ENCODE measurements around the gene ACSS3.

The ACSS3 gene

GRCh38 chr12:81120961-81121360, 43.1 kb downstream of the ACSS3 start:
- Histone ChIP-seq H3K27ac (ENCODE audit: poor library complexity, severe bottlenecking) (no peak overlapping the region), H3K9me3 (ENCODE audit: severe bottlenecking) (no peaks in the 10 kb centered on the region), H3K27me3 (ENCODE audit: insufficient read depth, poor library complexity, severe bottlenecking) (no peaks in the 10 kb centered on the region), H3K4me1 (ENCODE audit: insufficient read depth, poor library complexity, severe bottlenecking) (no peaks in the 10 kb centered on the region), H3K36me3 (ENCODE audit: low read depth) (no peaks in the 10 kb centered on the region), H3K4me3 (ENCODE audit: severe bottlenecking) (no peak overlapping the region)
- no peak for TF ChIP-seq CTCF (IDR thresholded peaks at IDR 0.05; ENCODE audit: poor library complexity, severe bottlenecking)
- ATAC-seq (ENCODE audit: low read depth) = no peak
- no peak for DNase-seq (ENCODE audit: low spot score)

DNA sequence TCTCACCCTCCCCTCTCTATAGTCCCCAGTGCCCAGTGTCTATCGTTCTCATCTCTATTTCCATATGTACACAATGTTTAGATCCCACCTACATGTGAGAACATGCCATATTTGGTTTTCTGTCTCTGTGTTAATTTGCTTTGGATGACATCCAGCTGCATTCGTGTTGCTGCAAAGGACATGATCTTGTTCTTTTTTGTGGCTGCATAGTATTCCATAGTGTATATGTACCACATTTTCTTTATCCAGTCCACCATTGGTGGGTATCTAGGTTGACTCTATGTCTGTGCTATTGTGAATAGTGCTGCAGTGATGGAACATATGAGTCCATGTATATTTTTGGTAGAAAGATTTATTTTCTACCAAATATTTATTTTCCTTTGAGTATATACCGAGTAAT, 45.7 kb downstream of the ACSS3 start:
- Histone ChIP-seq H3K9me3 (ENCODE audit: severe bottlenecking) (no peaks in the 10 kb centered on the region), H3K27me3 (ENCODE audit: insufficient read depth, poor library complexity, severe bottlenecking) (no peaks in the 10 kb centered on the region), H3K4me1 (ENCODE audit: insufficient read depth, poor library complexity, severe bottlenecking) (no peaks in the 10 kb centered on the region), H3K27ac (ENCODE audit: poor library complexity, severe bottlenecking) (no peak overlapping the region), H3K36me3 (ENCODE audit: low read depth) (no peaks in the 10 kb centered on the region), H3K4me3 (ENCODE audit: severe bottlenecking) (no peak overlapping the region)
- ATAC-seq (ENCODE audit: low read depth) (no peak), DNase-seq (ENCODE audit: low spot score) (no peak)
- TF ChIP-seq CTCF (IDR thresholded peaks at IDR 0.05; ENCODE audit: poor library complexity, severe bottlenecking) = no peak

GRCh38 chr12:81125691-81126090, 47.8 kb downstream of the ACSS3 start:
- Histone ChIP-seq H3K4me3 (ENCODE audit: severe bottlenecking) (no peak overlapping the region), H3K36me3 (ENCODE audit: low read depth) (no peaks in the 10 kb centered on the region), H3K4me1 (ENCODE audit: insufficient read depth, poor library complexity, severe bottlenecking) (no peaks in the 10 kb centered on the region), H3K27me3 (ENCODE audit: insufficient read depth, poor library complexity, severe bottlenecking) (no peaks in the 10 kb centered on the region), H3K9me3 (ENCODE audit: severe bottlenecking) (no peaks in the 10 kb centered on the region), H3K27ac (ENCODE audit: poor library complexity, severe bottlenecking) (no peak overlapping the region)
- TF ChIP-seq CTCF (IDR thresholded peaks at IDR 0.05; ENCODE audit: poor library complexity, severe bottlenecking) = no peak
- DNase-seq (ENCODE audit: low spot score) (no peak), ATAC-seq (ENCODE audit: low read depth) (no peak)

GRCh38 chr12:81128930-81129554, 51.2 kb downstream of the ACSS3 start:
- Histone ChIP-seq H3K4me1 (ENCODE audit: insufficient read depth, poor library complexity, severe bottlenecking) (no peaks in the 10 kb centered on the region), H3K4me3 (ENCODE audit: severe bottlenecking) (no peak overlapping the region), H3K27me3 (ENCODE audit: insufficient read depth, poor library complexity, severe bottlenecking) (no peaks in the 10 kb centered on the region), H3K27ac (ENCODE audit: poor library complexity, severe bottlenecking) (no peak overlapping the region), H3K9me3 (ENCODE audit: severe bottlenecking) (no peaks in the 10 kb centered on the region), H3K36me3 (ENCODE audit: low read depth) (no peaks in the 10 kb centered on the region)
- peak; percentile 83 for TF ChIP-seq CTCF (IDR thresholded peaks at IDR 0.05; ENCODE audit: poor library complexity, severe bottlenecking)
- ATAC-seq (ENCODE audit: low read depth) (peak; percentile 60; the same call in 1 of the 3 replicates), DNase-seq (ENCODE audit: low spot score) (no peak)

DNA sequence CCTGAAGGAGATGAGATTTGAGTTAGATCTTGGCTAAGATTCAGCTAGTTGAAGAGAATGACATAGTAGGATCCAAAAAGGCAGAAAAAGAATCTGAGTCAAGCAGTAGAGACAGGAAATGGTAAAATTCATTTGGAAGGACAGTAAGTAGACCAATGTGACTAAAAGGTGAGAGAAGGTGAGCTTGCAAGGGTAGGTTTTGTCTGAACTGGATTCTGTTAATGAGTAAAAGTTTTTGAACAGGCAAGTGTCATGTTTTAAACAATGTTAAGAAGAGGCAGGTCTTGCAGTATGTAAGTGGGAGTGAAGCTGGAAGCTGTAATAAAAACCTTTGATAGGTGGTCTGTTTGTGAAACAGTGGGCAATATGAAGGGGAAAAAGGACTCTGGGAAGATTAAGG, 58.6 kb downstream of the ACSS3 start:
- Histone ChIP-seq H3K4me3 (ENCODE audit: severe bottlenecking) (no peak overlapping the region), H3K27me3 (ENCODE audit: insufficient read depth, poor library complexity, severe bottlenecking) (no peaks in the 10 kb centered on the region), H3K4me1 (ENCODE audit: insufficient read depth, poor library complexity, severe bottlenecking) (peaks cover 4% of the 10 kb centered on the region), H3K9me3 (ENCODE audit: severe bottlenecking) (no peaks in the 10 kb centered on the region), H3K36me3 (ENCODE audit: low read depth) (no peaks in the 10 kb centered on the region), H3K27ac (ENCODE audit: poor library complexity, severe bottlenecking) (no peak overlapping the region)
- TF ChIP-seq CTCF (IDR thresholded peaks at IDR 0.05; ENCODE audit: poor library complexity, severe bottlenecking) = no peak
- DNase-seq (ENCODE audit: low spot score) = no peak
- no peak for ATAC-seq (ENCODE audit: low read depth)

Data from RWPE2 (cell line).